ENCODE measurements around the gene MCUB.
"Not testable (repeated sequence)": the region's sequence is repeated elsewhere in the genome, so short reads cannot be mapped to it uniquely, and the experiment has no call there.

The MCUB gene

DNA sequence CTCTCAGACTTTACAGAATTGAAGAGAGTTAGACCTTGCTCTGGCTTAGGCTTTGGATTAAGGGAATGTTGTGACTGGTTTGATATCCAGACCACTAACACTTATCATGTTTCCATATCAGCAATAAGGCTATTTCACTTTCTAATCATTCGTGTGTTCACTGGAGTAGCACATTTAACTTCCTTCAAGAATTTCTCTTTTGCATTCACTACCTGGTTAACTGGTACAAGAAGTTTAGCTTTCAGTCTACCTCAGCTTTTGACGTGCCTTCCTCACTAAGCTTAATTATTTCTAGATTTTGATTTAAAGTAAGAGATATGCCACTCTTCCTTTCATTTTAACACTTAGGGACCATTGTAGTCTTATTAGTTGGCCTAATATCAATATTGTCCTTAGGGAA lies 80.6 kb downstream of the MCUB start:
- no peak for DNase-seq

DNA sequence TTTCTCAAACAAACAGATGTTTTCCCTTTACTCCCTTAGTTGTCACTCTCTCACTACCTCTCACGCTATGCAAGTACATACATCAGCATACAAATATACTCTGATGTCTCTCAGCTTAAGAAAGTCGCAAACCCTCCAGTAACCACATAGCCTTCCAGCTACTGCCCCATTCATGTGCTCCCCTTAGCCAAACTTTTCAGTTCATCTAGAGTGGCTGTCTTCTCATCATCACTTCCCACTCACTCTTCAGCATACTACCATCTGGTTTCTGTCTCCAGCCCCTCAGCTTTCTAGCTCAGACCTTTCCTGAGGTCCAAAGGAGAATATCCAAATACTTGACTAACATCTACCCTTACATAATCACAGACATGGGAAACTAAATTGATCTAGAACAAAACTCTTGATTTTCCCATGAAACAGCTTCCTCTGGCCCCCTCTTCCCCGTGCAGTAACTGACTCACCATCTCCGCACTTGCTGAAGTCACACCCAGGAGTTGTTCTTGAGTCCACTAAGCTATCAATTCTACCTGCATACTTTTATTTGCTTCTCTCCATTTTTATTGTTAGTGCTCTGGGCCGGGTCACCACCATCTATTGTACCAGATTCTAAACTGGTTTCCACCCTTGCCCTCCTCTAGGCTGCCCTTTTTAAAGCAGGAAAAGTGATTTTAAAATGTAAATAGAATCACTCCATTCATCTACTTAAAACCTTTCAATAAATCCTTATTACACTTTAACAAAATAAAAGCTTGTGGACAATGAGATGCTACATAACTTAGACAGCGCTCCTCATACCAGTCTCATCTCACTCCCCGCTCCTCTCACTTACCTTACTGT lies 86.0 kb downstream of the MCUB start:
- DNase-seq = no peak

DNA sequence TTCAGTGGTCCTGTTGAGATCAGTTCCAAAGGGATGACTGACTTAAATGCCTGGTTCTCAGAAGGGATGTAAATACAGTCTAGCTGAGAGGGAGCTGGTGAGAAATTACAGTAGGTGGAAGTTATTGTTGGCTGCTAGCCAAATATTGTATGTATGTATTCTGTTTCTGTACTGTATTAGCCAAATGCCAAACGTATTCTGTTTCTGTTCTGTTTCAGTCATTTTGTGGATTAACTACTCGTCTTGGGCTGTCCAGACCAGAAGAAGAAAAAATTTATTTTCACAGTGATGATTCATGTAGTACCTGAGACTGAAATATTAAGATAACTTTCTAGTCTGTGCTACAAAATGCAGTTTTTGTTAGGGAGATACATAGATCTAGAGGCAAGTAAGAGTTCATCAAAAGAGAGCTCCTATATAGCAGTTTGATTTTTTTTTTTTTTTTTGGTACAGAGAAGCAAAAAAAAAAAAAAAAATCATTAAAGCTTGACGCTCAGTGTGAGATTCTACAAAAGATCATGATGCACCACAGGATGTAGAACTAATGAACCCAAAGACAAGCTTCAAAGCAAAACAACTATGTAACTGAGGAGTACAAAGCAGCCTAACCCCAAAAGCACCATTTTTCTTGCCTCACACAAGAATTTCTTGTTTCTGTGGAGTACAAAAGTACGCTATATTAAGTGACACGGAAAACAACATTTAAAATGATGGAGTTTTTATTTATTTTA lies 88.4 kb downstream of the MCUB start:
- no peak for DNase-seq

DNA sequence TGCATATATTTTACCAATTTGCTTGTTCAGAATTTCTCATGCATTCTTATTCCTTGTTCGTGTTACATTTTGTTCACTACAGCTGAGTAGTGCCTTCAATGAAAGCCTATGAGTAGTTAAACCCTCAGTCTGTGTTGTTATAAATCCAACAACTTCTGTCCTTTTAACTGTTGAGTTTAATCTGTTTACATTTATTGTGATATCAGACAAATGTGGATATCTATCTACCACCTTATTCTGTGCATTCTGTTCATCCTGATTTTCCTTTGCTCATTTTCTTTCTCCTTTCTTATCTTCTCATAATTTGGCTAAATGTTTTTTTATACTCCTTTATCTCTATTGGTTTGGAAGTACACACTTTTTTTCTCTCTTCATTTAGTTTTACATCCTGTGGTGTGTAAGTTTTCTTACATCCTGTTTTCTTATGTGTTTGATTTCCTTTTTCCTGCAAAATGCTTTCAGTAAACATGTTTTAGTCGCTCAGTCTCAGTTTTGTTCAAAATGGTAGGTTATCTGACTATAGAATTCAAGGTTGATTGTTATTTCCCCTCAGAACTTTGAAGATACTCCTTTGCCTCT lies 89.0 kb downstream of the MCUB start:
- no peak for DNase-seq

DNA sequence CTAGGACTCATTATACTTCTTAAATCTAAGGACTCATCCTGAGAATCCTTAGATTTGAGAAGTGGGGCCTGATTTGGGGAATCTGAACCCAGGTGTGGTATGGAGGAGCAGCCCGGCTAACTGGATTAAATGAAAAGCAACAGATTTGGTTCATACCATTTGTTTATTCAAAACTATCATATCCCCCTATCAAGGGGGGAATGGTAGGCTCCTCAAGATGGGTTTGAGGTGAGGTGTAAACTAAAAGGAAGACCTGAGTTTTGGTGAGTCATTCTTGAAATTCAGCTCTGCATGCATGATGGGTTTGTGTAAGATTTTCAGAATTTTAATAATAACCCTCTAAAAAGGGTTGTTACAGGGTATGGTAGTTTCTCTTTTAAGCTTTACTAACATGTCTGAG lies 89.8 kb downstream of the MCUB start:
- no peak for DNase-seq

DNA sequence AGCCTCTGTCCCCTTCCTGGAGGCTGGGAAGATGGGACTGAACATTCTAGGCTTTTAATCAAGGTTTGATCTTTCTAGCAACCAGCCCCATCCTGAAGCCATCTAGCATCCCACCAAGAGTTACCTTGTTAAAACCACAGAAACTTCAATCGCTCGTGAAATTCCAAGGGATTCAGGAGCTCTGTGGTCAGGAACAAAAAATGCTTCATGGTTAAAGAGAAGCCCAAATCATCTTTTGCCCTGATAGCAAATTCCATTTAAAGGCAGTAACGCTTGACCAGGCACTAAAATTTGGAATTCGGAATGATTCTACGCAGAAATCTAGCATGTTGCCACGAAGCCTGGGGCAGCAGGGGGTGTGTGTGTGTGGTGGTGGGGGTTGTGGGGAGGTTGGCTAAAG lies 95.3 kb downstream of the MCUB start:
- DNase-seq = no peak

DNA sequence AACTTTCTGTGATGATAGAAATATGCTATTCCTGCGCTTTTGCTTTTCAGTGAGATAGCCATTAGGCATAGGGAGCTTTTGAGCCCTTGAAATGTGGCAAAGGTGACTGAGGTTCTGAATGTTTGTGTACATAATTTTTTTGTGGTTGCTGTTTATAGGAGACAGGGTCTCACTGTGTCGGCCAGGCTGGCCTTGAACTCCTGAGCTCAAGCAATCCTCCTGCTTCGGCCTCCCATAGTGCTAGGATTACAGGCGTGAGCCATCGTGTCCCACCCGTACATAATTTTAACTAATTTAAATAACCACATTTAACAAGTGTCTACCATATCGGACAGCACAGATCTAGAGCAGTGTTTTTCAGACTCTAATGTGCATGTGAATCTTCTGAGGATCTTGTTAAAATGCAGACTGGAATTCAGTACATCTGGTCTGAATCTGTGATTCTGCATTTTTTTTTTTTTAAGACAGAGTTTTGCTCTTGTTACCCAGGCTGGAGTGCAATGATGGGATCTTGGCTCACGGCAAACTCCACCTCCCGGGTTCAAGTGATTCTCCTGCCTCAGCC lies 97.9 kb downstream of the MCUB start:
- no peak for DNase-seq

DNA sequence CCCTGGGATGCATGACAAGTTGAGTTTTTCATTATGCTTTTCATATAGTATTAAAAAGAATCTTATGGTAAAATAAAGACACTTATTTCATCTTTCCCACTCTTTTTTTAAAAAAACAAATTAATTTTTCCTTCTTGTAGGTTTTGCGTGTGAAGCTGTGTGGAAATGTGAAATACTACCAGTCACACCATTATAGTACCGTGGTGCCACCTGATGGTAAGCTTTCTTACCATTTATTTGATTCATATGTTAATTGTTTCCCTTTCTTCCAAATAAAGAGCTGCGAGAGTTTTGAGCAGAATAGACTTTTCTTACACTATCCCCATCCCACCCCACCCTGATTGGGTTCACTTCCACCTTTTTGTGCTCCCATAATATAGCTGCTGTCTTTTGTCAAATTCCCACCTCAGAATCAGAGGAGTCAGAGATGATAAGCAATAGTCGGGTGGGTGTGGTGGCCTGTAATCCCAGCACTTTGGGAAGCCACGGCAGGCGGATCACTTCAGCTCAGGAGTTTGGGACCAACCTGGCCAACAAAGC lies 98.9 kb downstream of the MCUB start:
- no peak for DNase-seq

DNA sequence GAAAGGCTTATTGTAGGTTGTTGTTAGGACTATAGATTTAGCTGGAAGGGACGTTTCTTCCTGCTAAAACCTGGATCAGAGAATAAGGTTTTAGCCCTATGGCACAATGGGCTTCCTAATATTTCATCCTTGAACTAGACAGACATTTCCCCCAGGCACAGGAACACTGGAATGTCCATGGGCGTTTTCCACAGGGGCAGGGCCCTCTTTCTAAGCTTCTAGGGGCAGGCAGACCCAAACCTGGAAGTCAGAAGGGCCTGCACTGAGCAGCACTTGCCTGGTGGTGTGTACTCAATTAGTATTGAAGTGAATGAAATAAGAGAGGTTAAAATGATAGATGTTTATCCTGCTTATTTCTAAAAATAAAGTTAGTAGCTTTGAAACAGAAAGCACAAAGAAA lies 102.1 kb downstream of the MCUB start:
- DNase-seq = no peak

DNA sequence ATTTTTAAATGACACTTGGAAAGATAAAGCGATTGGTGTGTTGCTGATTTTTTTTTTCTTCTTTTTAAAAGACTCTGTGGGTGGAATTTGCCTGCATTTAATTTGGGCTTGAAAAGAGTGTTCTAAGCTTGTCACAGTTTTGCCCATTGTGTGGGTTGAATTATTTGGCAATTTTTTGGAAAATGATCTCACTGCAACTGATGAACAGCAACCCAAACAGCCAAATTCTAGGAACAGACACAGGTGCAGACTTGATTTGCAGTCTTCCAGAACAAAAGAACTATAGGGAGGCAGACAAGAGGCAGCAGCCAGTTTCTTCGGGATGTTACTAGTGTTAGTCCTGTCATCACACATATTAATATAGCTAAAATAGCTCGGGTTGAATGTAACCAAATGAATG lies 102.7 kb downstream of the MCUB start:
- no peak for DNase-seq

DNA sequence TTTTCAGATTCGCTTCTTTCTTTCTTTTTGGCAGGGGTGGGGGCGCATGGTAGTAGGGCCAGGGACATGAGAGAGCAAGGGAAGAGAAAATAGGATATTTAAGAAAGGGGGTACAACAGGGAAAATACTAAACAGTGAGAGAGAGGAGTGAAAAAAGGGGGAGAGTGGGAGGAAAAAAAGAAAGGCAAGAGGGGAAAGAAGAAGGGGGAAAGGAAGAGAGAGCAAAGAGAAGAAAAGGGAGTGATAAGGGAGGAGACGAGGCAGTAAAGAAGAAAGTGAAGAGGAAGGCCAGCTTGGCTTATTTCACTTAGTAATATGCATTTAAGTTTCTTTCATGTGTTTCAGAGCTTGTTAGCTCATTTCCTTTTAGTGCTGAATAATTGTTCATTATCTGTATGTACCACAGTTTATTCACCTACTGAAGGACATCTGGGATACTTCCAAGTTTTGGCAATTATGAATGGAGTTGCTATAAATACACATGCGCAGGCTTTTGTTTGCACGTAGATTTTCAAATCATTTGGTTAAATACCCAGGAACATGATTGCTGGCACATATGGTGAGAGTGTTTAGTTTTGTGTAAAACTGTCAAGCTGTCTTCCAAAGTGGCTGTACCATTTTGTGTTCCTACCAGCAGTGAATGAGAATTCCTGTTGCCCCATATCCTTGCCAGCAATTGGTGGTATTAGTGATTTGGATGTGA lies 105.9 kb downstream of the MCUB start:
- no peak for DNase-seq

DNA sequence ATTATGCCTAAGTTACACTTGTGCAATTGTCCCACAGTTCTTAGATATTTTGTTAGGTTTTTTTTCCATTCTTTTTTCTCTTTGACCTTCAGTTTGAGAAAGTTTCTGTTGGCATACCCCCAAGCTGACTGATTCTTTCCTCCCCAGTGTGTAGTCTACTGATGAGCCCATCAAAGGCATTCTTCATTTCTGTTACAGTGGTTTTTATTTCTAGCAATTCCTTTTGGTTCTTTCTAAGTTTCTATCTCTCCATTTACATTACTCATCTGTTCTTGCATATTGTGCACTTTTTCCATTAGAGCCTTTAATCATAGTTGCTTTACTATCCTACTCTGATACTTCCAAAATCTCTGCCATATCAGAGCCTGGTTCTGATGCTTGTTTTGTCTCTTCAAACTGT lies 111.3 kb downstream of the MCUB start:
- DNase-seq = no peak

DNA sequence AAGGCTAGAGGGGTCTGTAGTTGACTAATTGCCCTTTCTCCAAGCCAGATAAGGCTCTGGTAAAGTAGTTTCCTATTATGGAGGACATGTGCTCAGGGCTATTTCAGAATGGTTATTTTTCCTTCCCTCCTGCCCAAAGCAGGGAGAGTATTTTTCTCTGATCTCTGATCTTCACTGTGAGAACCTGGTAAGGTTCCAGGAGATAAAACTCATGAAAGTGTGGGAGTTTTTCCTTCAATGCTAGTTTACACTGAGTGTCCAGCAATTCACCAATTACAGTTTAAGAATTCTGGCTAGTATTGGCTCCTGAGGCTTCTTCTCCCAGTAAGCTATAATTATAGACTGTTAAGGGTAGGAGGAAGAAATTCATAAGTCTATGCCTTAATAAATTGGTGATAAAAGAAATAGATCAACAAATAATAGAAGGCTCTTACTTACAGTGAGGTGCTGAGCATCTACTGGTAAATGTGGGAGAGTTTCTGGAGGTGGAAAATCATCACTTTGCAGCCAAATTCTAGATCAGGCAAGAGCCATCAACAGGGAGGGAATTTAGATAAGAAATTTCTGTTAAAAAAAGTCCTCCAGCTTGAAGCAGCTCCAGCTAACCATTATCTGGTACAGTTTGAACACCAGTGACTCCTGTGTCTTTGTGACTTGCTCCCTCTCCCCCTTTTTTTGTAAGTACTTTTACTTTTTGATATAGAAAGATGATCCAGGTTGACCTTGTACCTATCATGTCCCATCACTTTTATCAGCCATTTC lies 112.3 kb downstream of the MCUB start:
- no peak for DNase-seq

DNA sequence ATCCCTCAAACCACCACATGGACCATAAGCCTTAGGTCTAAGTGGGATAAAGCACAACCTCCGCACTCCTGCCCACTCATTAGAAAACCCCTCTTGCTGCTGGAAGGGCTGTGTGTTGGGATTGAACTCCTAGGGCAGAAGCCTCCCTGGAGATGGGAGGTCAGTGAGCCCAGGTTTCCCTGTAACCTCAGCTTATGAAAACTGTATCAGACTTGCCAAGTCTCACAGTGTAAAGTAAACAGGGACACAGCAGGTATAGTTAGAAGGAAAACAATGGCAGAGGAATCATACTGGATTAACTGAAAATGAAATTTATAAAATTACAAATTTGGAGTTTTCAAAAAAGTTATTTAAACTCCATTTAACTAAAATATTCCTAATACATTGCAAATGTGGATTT lies 113.3 kb downstream of the MCUB start:
- no peak for DNase-seq

DNA sequence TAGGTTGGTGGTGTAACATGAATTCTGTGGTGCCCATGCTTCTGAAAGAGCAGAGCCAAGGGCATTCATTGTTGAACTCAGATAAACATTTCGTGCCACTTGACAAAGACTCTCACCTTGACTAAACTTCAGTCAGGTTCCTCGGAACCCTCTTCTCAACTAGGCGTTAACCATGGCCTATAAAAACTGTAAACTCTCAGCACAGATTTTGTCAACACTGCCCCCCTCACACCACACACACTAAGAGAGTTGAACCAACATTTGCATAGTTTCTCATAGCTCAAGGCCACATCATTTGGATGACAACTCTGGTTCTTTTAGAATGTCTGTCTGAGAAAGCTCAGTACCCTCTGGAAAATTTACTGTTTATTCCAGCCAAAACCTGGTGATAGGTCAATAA lies 115.1 kb downstream of the MCUB start:
- DNase-seq = no peak

DNA sequence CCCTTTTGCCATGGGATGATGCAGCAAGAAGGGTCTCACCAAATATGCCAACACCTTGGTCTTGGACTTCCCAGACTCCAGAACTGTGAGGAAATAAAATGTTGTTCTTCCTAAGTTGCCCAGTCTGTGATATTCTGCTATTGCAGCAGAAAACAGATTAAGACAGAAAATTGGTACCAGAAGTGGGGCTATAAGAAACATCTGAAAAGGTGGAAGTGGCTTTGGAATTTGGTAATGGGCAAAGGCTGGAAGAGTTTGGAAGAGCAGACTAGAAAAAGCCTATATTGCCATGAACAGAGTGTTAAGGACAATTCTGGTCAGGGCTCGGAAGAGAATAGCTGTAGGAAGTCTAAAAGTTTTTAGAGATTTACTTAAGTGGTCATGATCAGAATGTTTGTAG lies 115.8 kb downstream of the MCUB start:
- DNase-seq = no peak

DNA sequence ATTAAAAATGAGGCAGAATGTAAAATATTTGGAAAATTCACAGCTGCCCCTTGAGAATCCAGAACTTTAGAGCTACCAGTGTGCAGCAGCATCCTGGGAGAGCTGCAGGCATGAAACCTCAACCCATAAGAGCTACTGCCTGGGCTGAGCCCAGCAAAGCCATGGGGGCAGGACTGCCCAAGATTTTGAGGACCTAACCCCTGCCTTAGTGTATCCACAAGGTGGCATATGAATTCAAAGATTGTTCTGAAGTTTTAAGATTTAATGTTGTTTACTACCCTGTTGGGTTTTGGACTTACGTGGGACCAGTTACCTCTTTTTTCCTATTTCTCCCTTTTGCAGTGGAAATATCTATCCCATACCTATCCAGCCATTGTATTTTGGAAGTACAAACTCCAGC lies 116.8 kb downstream of the MCUB start:
- no peak for DNase-seq

DNA sequence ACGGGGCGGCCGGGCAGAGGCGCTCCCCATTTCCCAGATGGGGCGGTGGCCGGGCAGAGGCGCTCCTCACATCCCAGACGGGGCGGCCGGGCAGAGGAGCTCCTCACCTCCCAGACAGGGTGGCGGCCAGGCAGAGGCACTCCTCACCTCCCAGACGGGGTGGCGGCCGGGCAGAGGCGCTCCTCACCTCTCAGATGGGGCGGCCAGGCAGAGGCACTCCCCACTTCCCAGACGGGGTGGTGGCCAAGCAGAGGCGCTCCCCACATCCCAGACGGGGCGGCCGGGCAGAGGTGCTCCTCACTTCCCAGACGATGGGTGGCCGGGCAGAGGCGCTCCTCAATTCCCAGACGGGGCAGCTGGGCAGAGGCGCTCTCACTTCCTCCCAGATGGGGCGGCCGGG lies 118.4 kb downstream of the MCUB start:
- not testable (repeated sequence) for DNase-seq

DNA sequence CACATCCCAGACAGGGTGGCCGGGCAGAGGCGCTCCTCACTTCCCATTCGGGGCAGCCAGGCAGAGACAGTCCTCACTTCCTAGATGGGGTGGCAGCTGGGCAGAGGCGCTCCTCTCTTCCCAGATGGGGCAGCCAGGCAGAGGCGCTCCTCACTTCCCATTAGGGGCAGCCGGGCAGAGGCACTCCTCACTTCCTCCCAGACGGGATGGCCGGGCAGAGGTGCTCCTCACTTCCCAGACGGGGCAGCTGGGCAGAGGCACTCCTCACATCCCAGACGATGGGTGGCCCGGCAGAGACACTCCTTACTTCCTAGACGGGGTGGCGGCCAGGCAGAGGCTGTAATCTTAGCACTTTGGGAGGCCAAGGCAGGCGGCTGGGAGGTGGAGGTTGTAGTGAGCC lies 118.9 kb downstream of the MCUB start:
- not testable (repeated sequence) for DNase-seq

DNA sequence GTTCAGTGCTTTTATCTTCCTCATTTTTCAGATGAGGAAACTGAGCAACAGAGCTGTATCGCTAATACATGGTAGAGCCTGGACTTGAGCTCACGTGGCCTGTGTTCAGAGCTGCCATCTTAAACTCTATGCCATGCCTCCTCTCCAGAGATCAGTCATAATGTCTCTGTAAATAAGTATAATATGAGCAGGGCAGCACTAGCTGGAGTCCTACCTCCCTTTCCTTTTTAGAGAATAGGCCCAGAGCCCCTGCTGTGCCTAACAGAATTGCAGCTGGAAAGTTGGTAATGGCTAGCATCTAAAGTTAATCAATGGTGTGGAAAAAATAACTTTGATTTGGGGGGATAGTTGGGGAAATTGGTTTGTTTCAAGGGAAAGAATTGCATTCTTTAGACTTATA lies 122.8 kb downstream of the MCUB start:
- no peak for DNase-seq

DNA sequence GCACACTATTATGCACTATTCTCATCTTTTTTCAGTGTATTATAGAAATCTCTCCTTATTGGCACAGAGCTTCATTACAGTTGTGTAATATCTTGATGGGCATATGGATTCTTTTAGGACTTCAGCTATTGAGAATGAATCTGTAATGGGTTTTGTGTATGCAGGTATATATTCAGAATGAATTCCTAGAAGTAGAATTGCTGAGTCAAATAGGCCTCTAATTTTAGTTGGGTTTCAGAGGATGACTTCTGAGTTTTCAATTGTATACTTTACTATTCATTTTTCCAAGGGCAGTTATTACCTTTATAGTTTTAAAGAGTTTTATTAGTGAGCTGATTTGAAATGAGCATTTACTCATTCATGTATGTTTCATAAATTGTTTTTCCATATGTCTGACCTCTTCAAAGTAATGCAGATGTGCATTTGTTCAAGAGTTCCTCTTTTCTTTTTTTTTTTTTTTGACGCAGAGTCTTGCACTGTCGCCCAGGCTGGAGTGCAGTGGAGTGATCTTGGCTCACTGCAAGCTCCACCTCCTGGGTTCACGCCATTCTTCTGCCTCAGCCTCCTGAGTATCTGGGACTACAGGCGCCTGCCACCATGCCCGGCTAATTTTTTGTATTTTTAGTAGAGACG lies 123.7 kb downstream of the MCUB start:
- DNase-seq = no peak

DNA sequence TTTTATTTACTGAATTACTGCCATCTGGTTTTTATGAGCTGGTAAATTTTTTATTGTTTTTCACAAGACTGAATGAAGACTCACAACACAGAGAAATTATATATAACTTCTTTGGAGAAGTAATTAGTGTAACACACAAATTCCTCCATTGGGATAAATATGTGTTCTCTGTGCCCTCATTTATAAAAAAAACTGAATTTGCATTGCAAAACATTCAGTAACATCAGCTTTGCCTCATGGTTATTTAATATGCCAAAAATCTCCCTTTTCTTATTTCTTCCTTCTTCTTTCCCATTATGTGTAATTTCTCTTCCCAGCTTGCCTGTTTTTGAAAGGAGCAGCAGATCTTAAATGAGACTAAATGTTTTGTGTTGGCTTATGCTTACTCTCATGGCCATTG lies 124.7 kb downstream of the MCUB start:
- no peak for DNase-seq
